Activated naive CD8-positive, alpha-beta T cell (primary cell): ENCODE data around the gene AQP7.

Experiments
- H3K27ac Mint-ChIP-seq: one replicate; pipeline ENCODE4 v1.8.0; 2021; ENCODE audit warnings: mixed read lengths
- H3K27me3 Mint-ChIP-seq: one replicate; pipeline ENCODE4 v1.8.0; 2021; ENCODE audit warnings: mixed read lengths
- H3K36me3 Mint-ChIP-seq: one replicate; pipeline ENCODE4 v1.8.0; 2021; ENCODE audit warnings: mixed read lengths
- H3K4me1 Mint-ChIP-seq: one replicate; pipeline ENCODE4 v1.8.0; 2021; ENCODE audit warnings: low read depth, mixed read lengths
- H3K4me3 Mint-ChIP-seq: one replicate; pipeline ENCODE4 v1.8.0; 2021; ENCODE audit warnings: mild to moderate bottlenecking, mixed read lengths
- H3K9me3 Mint-ChIP-seq: one replicate; pipeline ENCODE4 v1.8.0; 2021; ENCODE audit warnings: low read depth, mixed read lengths

Gene AQP7

GRCh38 chr9:33346564-33346963 is 55.8 kb downstream of the AQP7 start:
- H3K36me3 Mint-ChIP-seq: peaks cover 26% of the 10 kb centered on the region

DNA sequence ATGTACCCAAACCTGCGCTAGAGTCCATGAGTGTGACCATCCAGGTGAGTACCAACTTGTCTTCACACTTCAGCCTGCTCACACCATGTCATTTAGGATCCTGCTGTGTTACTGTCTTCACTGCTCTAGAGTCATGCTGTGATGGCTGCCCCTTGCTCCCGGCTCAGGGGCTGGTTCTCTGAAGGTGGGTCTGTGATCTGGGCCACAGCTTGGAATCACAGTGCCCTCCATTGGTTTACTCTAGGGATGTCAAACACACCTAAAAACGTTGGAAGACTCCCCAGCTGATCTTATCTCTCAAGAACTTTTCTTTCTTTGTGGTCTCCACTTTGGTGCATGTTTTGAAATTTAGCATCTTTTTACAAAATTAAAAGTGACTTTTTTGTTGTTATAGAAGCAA is 58.2 kb downstream of the AQP7 start:
- Mint-ChIP-seq H3K4me3 (no peak overlapping the region), H3K9me3 (no peaks in the 10 kb centered on the region), H3K27me3 (no peaks in the 10 kb centered on the region), H3K27ac (no peak overlapping the region), H3K36me3 (peaks cover 39% of the 10 kb centered on the region), H3K4me1 (no peaks in the 10 kb centered on the region)

More at GRCh38 chr9:33346564-33346963, 55.8 kb downstream of the AQP7 start:
- H3K9me3 Mint-ChIP-seq: no peaks in the 10 kb centered on the region
- H3K4me3 Mint-ChIP-seq: no peak overlapping the region
- peaks cover 2% of the 10 kb centered on the region for H3K4me1 Mint-ChIP-seq
- H3K27ac Mint-ChIP-seq: no peak overlapping the region
- no peaks in the 10 kb centered on the region for H3K27me3 Mint-ChIP-seq

DNA sequence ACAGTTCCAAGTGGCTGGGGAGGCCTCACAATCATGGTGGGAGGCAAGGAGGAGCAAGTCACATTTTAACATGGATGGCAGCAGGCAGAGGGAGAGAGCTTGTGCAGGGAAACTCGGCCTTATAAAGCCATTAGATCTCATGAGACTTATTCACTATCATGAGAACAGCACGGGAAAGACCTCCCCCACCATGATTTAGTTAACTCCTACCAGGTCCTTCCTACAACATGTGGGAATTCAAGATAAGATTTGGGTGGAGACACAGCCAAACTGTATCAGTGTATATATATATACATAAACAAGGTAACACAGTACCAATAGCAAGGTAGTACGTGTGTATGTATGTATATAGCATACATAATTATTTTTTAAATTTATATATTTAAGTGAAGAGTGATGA is 61.2 kb downstream of the AQP7 start:
- Mint-ChIP-seq H3K27me3 (no peaks in the 10 kb centered on the region), H3K36me3 (peaks cover 30% of the 10 kb centered on the region), H3K4me3 (no peak overlapping the region), H3K9me3 (no peaks in the 10 kb centered on the region), H3K4me1 (no peaks in the 10 kb centered on the region), H3K27ac (no peak overlapping the region)

DNA sequence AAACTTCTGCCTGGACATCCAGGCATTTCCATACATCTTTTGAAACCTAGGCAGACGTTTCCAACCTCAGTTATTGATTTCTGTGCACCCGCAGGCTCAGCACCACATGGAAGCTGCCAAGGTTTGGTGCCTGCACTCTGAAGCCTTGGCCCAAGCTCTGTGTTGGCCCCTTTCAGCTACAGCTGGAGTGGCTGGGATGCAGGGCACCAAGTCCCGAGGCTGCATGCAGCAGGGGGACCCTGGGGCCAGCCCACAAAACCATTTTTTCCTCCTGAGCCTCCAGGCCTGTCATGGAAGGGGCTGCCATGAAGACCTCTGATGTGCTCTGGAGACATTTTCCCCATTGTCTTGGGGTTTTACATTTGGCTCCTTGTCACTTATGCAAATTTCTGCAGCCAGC is 62.2 kb downstream of the AQP7 start:
- Mint-ChIP-seq H3K4me3 (no peak overlapping the region), H3K4me1 (no peaks in the 10 kb centered on the region), H3K27ac (no peak overlapping the region)

More for the DNA sequence above, 62.2 kb downstream of the AQP7 start:
- Mint-ChIP-seq H3K27me3 (no peaks in the 10 kb centered on the region), H3K36me3 (peaks cover 27% of the 10 kb centered on the region), H3K9me3 (no peaks in the 10 kb centered on the region)
